ENCODE results near the gene LCA5L. TPM values are rescaled to one million over a fixed set of nuclear protein-coding genes. Genes with fewer than 3 reads are reported as not detected.

LCA5L gene
- total RNA-seq, 2 donors from 2014 or later, result 3.7 to 11.1 TPM

- peak overlapping the region in 1 of 2 donors; percentile 66 for H3K27ac ChIP-seq
- no peaks in the 10 kb centered on the region for H3K9me3 ChIP-seq
- intact Hi-C loops (cut with DNase I), result no loop called here
- no peak overlapping the region for H3K4me3 ChIP-seq
- H3K4me1 ChIP-seq (replicated peaks), result no peaks in the 10 kb centered on the region
- TF ChIP-seq POLR2AphosphoS5 (IDR thresholded peaks at IDR 0.05) (no peak), CTCF (IDR thresholded peaks at IDR 0.05) (no peak), POLR2A (IDR thresholded peaks at IDR 0.05) (no peak)
- H3K36me3 ChIP-seq, result no peaks in the 10 kb centered on the region
- WGBS, result 81% methylated on average over 6 of the region's 6 CpGs
- no peaks in the 10 kb centered on the region for H3K27me3 ChIP-seq (replicated peaks; ENCODE audit: insufficient read depth)
- no peak for DNase-seq (ENCODE audit: low spot score)
Observed at GRCh38 chr21:39452970-39453342, 7.4 kb upstream of the LCA5L start.

GRCh38 chr21:39452207-39452969 is 6.8 kb upstream of the LCA5L start:
- Histone ChIP-seq H3K27me3 (replicated peaks; ENCODE audit: insufficient read depth) (no peaks in the 10 kb centered on the region), H3K27ac (peak overlapping the region; percentile 59 to 66), H3K9me3 (no peaks in the 10 kb centered on the region), H3K4me1 (replicated peaks) (no peaks in the 10 kb centered on the region), H3K4me3 (peak overlapping the region in 1 of 2 donors; percentile 16), H3K36me3 (no peaks in the 10 kb centered on the region)
- intact Hi-C loops (cut with DNase I), result no loop called here
- DNase-seq (ENCODE audit: low spot score), result no peak
- TF ChIP-seq CTCF (IDR thresholded peaks at IDR 0.05) (no peak), POLR2AphosphoS5 (IDR thresholded peaks at IDR 0.05) (no peak), POLR2A (IDR thresholded peaks at IDR 0.05) (no peak)
- WGBS, result 60% methylated on average over 10 of the region's 10 CpGs

GRCh38 chr21:39451332-39452206 is 6.0 kb upstream of the LCA5L start, which contains the start of gene SH3BGR:
SH3BGR (plus strand) TSS chr21:39451970; CDS start chr21:39452097, 127 bp downstream.
- TF ChIP-seq POLR2AphosphoS5 (IDR thresholded peaks at IDR 0.05) (peak; percentile 77), POLR2A (IDR thresholded peaks at IDR 0.05) (peak; percentile 26), CTCF (IDR thresholded peaks at IDR 0.05) (no peak)

GRCh38 chr21:39447264-39447663 is 1.7 kb upstream of the LCA5L start:
- Histone ChIP-seq H3K27me3 (replicated peaks; ENCODE audit: insufficient read depth) (no peaks in the 10 kb centered on the region), H3K4me3 (no peak overlapping the region), H3K36me3 (no peaks in the 10 kb centered on the region), H3K9me3 (no peaks in the 10 kb centered on the region), H3K4me1 (replicated peaks) (no peaks in the 10 kb centered on the region), H3K27ac (no peak overlapping the region)
- 92% methylated on average over 7 of the region's 7 CpGs for WGBS
- no peak for DNase-seq (ENCODE audit: low spot score)
- TF ChIP-seq POLR2AphosphoS5 (IDR thresholded peaks at IDR 0.05), result no peak
- no peak for TF ChIP-seq POLR2A (IDR thresholded peaks at IDR 0.05)
- TF ChIP-seq CTCF (IDR thresholded peaks at IDR 0.05), result no peak
- intact Hi-C loops (cut with DNase I), result loop anchor here (2.0 to 5.0 kb wide), 2 partner anchors 36 to 135 kb away; partner anchors contain the start of gene BRWD1

More at GRCh38 chr21:39451332-39452206, 6.0 kb upstream of the LCA5L start, which contains the start of gene SH3BGR:
- peak within 1 kb of the TSS in 1 of 2 donors; percentile 16 for H3K4me3 ChIP-seq
- H3K36me3 ChIP-seq, result no peaks in the 10 kb centered on the region
- WGBS, result 19% methylated on average over 14 of the region's 15 CpGs
- no peaks in the 10 kb centered on the region for H3K9me3 ChIP-seq
- H3K27me3 ChIP-seq (replicated peaks; ENCODE audit: insufficient read depth), result no peaks in the 10 kb centered on the region
- H3K4me1 ChIP-seq (replicated peaks), result no peaks in the 10 kb centered on the region
- DNase-seq (ENCODE audit: low spot score), result peak; percentile 74
- intact Hi-C loops (cut with DNase I), result no loop called here
- peak within 1 kb of the TSS; percentile 59 to 66 for H3K27ac ChIP-seq

All from prostate gland (tissue), 2 donors.